GM19455 (cell line): ENCODE results near the gene DTD1.
A peak's percentile ranks its signal among the peaks of the same experiment; 100 is the strongest.
"Not testable (repeated sequence)": the region's sequence is repeated elsewhere in the genome, so short reads cannot be mapped to it uniquely, and the experiment has no call there.

ENCODE experiments used
- ATAC-seq: cut with Tn5 transposase; IDR thresholded peaks from one replicate; pipeline ENCODE4 v1.9.1; 2021; ENCODE audit not compliant: unreplicated experiment

The DTD1 gene

DNA sequence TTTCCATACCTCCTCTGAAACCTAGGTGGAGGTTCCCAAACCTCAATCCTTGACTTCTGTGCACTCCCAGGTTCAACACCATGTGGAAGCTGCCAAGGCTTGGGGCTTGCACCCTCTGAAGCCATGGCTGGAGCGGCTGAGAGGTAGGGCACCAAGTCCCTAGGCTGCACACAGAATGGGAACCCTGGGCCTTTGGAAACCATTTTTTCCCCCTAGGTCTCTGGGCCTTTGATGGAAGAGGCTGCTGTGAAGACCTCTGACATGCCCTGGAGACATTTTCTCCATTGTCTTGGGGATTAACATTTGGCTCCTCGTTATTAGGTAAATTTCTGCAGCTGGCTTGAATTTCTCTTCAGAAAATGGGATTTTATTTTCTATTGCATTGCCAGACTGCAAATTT, 199.2 kb downstream of the DTD1 start:
- not testable (repeated sequence) for ATAC-seq

DNA sequence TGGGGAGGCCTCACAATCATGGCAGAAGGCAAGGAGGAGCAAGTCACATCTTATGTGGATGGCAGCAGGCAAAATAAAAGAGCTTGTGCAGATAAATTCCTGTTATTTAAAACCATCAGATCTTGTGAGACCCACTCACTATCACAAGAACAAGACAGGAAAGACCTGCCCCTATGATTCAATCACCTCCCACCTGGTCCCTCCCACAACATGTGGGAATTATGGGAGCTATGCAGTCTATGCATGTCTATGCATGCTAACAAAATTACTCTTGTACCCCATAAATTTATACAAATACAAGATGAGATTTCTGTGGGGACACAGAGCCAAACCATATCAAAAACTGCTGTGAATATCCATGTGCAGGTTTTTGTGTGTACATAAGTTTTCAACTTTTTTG, 200.2 kb downstream of the DTD1 start:
- ATAC-seq = no peak

DNA sequence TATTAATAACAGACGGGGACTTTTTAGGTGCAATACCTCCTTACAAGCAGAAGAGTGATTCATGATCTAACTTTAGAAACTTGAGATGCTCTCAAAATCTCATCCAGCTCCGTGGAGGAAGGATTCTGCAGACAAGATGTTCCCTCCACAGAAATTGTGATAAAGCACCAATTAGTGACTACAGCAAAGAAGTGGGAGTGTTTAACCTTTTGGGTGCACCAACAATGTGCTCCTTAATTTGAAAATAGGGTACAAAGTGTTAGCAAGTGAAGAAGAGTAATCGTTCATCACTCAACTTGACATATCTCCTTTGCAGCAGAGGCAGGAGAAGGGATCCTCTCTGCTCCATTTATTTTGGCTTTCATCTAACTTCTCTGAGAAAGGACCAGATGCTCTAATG, 202.9 kb downstream of the DTD1 start:
- no peak for ATAC-seq

DNA sequence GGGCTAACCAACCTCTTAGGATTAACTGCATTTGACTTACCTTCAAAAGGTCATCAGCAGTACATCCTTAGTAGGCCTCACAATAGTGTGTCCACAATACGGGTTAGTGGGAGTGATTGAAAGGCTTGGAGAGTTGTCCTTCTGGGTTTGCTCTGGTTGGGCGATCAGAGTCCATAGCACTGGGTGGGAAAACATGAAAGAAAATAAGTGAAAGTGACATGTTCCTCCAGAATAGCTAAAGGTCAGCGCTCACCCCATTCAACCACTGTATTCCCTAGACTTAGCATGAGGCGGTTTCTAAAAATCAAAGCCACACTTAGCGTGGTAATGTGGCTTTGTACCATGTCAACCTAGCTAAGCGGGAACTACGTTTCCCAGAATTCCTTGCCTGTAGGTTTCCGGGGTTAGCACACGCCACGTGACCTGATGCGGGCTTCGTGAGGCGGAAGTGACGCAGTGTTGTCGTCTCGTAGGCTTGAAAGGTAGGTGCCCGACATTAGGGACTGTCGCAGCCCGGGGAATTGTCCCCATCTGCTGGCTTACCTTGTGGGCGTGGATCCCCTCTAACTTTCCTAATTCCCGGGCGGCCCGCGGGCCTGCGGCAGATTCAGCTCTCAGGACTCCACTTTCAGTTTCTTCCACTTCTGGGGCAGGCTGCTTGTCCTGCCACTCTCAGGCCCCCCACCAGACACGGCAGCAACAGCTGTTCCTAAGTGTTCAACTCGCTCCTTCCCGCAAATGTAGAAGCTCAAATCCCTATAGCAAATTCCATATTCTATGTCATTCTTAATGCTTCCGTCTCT, 206.0 kb downstream of the DTD1 start:
- peak; percentile 98 for ATAC-seq

DNA sequence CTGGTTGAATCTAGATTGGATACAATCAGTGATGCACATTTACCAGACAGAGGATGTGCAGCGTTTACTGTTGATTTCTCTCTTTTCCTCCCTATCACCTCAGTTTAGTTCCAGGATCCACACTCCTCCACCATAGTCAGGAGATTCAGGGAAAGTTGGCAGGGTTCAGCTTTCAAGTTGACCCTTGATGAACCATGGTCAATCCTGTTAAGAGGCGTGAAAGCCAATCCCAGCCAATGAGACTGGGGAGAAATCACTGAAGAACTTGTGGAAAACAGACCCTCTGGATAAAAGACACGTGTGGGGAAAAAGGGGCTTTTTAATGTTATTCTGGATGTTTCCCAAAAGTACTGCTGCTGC, 206.6 kb downstream of the DTD1 start:
- no peak for ATAC-seq

DNA sequence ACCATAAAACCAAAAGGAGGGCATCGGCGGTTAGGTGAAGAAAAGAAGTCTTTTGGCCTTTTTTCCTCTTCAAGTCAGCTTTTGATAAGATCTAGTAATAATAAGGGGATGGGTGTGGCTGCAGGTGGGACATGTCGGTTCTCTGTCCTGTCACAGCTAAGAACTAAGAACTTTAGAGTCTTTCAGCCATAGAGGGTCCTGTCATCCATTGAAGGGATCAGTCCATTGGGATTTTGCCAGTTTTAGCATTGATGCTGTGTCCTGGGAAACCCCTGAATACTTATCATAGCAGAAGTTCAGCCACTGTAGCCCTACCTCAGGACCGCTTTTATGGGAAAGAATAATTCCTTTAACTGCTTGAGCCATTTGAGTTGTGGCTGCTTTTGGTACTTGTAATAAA, 207.5 kb downstream of the DTD1 start:
- ATAC-seq = no peak

DNA sequence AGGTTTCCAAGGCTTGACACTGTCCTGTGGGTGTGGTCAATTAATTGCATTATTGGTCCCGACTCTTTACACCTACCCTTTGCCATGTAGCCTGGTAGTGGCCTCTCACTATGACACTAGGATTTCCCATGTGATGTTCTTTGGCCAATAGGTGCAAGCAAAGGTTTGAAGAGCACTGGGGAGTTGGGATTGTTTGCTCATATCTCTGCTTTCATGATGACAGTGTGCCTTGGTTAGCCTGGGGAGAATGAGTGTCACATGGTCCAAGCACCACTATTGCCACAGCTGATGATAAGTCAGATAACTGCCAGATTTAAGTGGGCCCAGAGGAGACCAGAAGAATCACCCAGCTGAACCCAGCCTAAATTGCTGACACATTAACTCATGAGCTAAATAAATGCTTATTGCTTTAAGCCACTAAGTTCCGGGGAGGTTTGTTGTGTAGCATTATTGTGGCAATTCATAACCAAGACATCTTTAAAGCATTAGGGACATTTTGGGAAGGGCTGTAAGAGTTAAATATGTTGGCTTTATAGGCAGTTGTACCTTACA, 208.5 kb downstream of the DTD1 start:
- no peak for ATAC-seq

DNA sequence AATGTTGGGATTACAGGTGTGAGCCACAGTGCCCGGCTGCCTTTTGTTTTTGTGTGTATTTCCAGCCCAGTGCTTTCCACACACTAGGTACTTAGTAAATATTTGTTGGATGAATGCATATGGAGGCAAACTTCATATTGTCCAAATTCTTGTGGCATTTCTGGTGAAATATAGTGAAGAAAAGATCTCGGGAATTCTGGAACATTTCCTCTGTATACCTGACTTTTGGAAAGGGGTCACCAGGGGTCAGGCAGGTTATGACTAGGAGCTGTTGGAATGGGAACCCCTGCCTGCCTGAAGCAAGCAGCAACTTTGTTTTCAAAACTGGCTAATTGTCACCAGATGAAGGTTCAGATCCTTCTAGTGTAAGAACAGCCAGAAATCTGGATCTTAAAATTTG, 213.7 kb downstream of the DTD1 start:
- ATAC-seq = no peak

DNA sequence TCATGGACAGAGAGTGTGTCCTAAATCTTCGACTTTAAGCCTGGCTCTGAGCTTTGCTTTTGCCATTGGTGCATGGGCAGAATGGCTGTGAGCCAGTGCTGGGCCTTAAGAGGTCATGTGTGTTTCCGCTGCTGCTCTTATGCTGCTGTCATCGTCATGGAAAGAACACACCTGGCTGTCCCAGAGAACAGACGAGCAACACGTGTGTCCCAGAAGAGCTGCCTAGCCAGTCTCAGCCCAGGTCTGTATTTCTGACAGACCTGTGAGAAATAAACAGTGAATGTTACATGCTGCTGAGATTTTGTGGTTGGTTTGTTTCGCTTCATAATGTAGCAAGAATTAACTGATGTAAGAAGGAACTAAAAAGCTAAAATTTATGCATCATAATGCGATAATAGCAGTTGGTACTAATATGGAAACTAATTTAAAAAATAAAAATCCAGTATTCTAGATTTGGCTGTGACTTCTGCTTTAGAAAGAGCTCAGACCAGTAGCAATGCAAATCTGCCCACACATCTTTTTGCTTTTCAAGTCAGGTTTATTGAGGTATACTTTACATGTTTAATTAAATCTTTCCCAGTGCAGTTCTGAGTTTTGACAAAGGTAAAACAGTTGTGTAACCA, 214.3 kb downstream of the DTD1 start:
- no peak for ATAC-seq

DNA sequence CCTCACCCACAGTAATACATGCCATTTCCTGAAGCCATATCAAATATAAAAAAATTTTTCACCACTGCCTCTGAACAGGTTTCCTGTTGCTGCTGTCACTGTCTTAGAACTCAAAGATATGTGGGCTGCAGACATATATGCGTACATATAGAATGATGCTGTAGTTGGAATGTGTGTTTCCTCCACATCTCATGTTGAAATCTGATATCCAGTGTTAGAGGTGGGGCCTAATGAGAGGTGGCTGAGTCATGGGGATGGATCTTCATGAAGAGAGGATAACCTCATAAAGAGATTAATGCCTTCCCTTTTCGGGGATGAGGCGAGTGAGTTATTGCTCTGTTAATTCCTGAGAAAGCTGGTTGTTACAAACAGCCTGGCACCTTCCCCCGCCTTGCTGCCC, 218.0 kb downstream of the DTD1 start:
- ATAC-seq = no peak

DNA sequence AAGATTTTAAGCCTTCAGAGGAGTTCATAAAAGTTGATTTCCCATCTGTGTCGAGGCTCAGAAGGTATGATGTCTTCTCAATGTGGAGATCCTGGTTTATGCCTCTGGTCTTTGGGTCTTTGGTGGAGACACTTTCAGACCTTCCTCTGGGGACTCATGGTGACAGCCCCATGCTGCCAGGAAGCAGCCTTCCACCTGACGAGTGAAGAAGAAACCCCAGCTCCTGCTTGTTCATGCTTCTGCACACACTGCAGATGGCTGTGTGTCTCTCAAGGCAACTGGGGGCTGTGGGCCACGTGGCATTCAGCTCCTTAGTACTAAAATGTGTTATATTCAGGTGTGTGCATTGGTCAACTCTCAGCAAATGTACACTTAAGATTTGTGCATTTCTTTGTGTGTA, 220.9 kb downstream of the DTD1 start:
- ATAC-seq = no peak

DNA sequence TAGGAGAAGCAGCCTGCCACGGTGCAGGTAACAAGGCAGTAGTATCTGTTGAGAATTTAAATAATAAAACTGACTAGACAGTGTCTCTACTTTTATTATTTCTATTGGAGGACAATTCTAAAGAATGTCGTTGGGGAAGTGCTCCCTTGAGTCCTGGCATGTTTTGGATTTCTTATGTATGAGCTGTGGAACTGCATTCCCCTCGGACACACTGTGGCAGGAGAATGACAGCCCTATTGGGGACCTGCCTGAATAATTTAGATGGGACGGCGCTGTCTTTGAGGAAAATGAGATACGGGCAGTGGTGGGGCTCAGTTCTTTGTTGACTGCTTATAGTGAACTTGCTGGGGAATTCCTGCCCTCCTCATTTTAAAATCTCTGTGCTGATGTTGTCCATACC, 223.3 kb downstream of the DTD1 start:
- no peak for ATAC-seq

DNA sequence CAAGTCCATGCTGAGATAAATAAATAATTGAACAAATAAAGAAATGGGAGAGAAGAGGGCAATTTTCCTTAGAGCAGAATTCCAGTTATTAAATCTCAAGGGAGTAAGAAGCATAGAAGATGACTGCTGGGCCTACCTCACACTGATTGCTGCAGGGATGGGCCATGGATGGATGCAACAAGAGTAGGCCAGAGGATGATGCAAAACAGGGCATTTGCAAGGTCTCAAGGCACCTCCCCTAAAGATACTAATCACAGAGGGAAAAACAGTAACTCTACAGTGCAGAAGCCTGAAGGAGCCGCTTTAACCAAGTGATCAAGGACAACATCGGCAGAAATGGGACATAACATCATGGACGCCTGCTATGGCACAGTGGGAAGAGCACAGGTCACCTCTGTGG, 224.1 kb downstream of the DTD1 start:
- ATAC-seq = no peak

DNA sequence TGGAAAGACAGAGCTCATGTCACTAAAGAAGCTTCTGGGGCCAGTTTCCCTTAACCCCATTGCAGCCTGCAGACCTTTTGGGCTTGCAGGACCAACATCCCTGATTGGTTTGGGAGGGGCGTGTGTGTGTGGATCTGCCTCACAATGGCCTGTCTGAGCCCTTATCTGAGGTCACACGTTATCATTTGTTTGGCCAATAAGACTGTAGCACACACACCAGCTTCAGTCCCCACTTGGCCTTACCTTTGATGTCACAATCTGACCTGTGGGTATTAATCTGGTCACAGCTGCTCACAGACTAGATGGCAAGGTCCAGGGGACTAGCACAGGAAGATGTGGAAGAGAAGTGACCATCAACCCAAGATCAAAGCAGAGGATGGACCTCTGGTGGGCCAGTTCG, 225.6 kb downstream of the DTD1 start, which contains the start of gene SCP2D1:
SCP2D1 (plus strand) TSS at position 301 of the 400 bp plus-strand sequence; CDS start at position 334, 33 bp downstream.
- ATAC-seq = no peak

DNA sequence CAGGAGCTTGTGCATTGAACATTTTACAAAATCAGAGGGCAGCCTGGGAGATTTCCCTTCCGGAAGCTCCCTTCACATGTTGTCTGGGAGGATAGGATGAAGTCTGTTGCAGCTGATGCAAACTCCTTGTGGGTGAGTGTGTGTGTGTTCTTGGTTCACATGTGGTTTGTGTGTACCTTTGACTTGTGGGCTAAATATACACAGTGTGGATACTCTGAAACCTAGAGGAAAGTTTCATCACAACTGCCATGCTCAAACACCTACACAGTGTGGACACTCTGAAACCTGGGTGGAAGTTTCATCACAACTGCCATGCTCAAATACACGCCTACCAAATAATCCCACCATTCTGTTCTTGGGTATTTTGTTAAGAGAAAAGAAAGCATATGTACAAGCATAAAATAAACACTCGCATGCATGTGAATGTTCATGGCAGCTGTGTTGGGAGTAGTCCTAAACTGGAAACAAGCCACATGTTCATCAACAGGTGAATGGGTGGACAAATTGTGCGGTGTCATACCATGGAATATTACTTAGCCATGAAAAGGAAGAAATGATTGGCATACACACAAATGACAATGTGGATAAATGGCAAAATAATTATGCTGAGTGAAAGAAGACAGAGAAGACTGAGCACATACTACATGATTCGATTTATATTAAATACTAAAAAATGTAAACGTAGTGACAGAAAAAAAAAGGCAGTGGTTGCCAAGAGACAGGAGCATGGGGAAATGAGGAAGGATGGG, 227.5 kb downstream of the DTD1 start:
- no peak for ATAC-seq
